GM20000 (cell line): ENCODE data around the gene SPATA31E1.
"Not testable (repeated sequence)": the region's sequence is repeated elsewhere in the genome, so short reads cannot be mapped to it uniquely, and the experiment has no call there.

ENCODE experiments used
- DNase-seq: peaks from one replicate; pipeline ENCODE4 v3.0.0; 2012; ENCODE audit warnings: low spot score
- CTCF ChIP-seq: IDR thresholded peaks from 2 replicates; pipeline ENCODE4 v1.5.1; 2012; ENCODE audit warnings: mild to moderate bottlenecking, control low read depth; ENCODE audit errors: extremely low read depth, missing control alignments

The SPATA31E1 gene

GRCh38 chr9:87849144-87849758 lies 33.4 kb upstream of the SPATA31E1 start:
- TF ChIP-seq CTCF = no peak
- DNase-seq = no peak

GRCh38 chr9:87850391-87850790 lies 32.3 kb upstream of the SPATA31E1 start:
- DNase-seq = no peak
- no peak for TF ChIP-seq CTCF

- not testable (repeated sequence) for DNase-seq
These were observed 31.5 kb upstream of the SPATA31E1 start for GRCh38 chr9:87851186-87851585.

GRCh38 chr9:87853302-87853701 lies 29.4 kb upstream of the SPATA31E1 start:
- no peak for TF ChIP-seq CTCF
- DNase-seq = no peak

GRCh38 chr9:87853876-87854579 lies 28.6 kb upstream of the SPATA31E1 start:
- no peak for DNase-seq
- no peak for TF ChIP-seq CTCF

GRCh38 chr9:87854580-87854955 lies 28.1 kb upstream of the SPATA31E1 start:
- TF ChIP-seq CTCF = no peak
- DNase-seq = no peak

- no peak for DNase-seq
These were observed 27.6 kb upstream of the SPATA31E1 start for GRCh38 chr9:87855061-87855460.

More at GRCh38 chr9:87855061-87855460, 27.6 kb upstream of the SPATA31E1 start:
- TF ChIP-seq CTCF = no peak
